ENCODE measurements around the gene ABHD16A.

Gene ABHD16A

GRCh38 chr6:31730631-31731086, 27.5 kb upstream of the ABHD16A start:
- no peak for DNase-seq (ENCODE audit: low read depth)
- in situ Hi-C loops (cut with HindIII; ENCODE audit: low sequenced_read_pairs), result loop anchor here (5.0 kb wide), 1 partner anchor 38 kb away; no protein-coding TSS in a partner anchor
- TF ChIP-seq CTCF (IDR thresholded peaks at IDR 0.05; ENCODE audit: low read depth, low read length, missing control alignments), result no peak
- H3K4me3 ChIP-seq (ENCODE audit: low read depth, low read length), result peak overlapping the region; percentile 97

DNA sequence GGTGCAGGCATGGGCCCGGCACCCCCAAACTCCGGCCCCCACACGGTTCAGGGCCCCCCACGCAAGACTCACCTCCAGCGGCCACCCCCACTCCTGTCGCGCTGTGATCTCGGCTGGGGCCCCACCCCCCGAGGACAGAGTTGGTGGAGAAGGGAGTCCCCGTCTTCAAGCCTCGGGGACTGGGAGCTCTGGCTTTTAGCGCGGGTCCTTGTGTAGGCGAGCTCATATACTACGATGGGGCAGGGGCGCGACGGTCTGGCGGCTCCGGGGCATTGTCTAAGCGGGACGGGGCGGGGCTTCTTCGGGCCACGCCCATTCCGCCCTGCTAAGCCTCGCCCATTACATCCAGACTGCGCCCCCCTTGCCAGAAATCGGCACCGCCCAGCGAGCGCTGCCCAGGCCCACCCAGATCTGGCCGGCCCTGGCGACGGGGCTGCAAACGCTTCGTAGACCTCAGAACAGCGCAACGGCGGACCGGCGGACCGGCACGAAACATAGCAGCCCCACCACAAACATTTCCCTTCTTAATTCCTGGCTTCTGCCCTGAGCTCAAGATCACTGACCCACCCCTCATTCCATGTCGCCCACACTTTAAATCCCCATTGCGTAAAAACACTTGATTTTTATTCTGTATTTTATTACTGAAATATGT, 27.0 kb upstream of the ABHD16A start:
- DNase-seq (ENCODE audit: low read depth), result peak; percentile 78
- TF ChIP-seq CTCF (IDR thresholded peaks at IDR 0.05; ENCODE audit: low read depth, low read length, missing control alignments), result no peak
- in situ Hi-C loops (cut with HindIII; ENCODE audit: low sequenced_read_pairs), result loop anchor here (5.0 kb wide), 1 partner anchor 38 kb away; no protein-coding TSS in a partner anchor
- H3K4me3 ChIP-seq (ENCODE audit: low read depth, low read length), result peak overlapping the region; percentile 97

DNA sequence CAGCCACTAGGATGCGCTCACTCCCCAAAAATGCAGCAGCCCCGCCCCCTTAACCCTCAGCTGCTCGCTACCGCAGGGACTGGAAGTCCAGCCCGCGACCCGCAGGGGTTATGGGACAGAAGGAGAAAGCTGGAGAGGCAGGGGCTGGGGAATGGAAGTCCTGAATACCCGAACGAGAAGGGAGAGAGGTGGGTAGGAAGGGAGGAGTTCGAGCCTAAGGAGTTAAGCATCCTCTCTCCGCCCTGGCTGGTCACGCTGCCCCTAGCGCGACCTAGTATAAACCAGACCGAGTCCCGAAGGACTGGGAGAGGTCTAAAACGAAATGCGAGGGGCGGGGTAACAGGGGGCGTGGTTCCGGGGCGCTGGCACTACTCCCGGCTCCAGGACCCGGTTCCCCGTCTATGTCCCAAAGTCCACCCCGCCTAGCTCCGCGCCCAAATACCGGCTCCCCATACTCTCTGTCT, 26.4 kb upstream of the ABHD16A start:
- TF ChIP-seq CTCF (IDR thresholded peaks at IDR 0.05; ENCODE audit: low read depth, low read length, missing control alignments), result no peak
- peak overlapping the region; percentile 97 for H3K4me3 ChIP-seq (ENCODE audit: low read depth, low read length)
- peak; percentile 73 for DNase-seq (ENCODE audit: low read depth)
- in situ Hi-C loops (cut with HindIII; ENCODE audit: low sequenced_read_pairs), result no loop called here

- peak; percentile 64 for TF ChIP-seq CTCF (IDR thresholded peaks at IDR 0.05; ENCODE audit: low read depth, low read length, missing control alignments)
- in situ Hi-C loops (cut with HindIII; ENCODE audit: low sequenced_read_pairs), result no loop called here
- peak within 1 kb of the TSS; percentile 97 for H3K4me3 ChIP-seq (ENCODE audit: low read depth, low read length)
- DNase-seq (ENCODE audit: low read depth), result no peak
Observed at GRCh38 chr6:31728767-31729514, 25.8 kb upstream of the ABHD16A start, which contains the start of gene DDAH2. Gene DDAH2 (minus strand): TSS chr6:31729299. CDS start chr6:31729161, 138 bp downstream.

GRCh38 chr6:31727717-31728671, 24.9 kb upstream of the ABHD16A start:
- no peak for DNase-seq (ENCODE audit: low read depth)
- in situ Hi-C loops (cut with HindIII; ENCODE audit: low sequenced_read_pairs), result no loop called here
- peak overlapping the region; percentile 97 for H3K4me3 ChIP-seq (ENCODE audit: low read depth, low read length)
- TF ChIP-seq CTCF (IDR thresholded peaks at IDR 0.05; ENCODE audit: low read depth, low read length, missing control alignments), result no peak

All from astrocyte of the cerebellum (primary cell).